Osteoblast (primary cell): ENCODE data around the gene PRPSAP2. TPM values are rescaled to one million over a fixed set of nuclear protein-coding genes. Genes with fewer than 3 reads are reported as not detected.

Source experiments
- DNase-seq: peaks from one replicate; pipeline ENCODE4 v3.0.0; 2011; ENCODE audit warnings: low spot score, mixed read lengths; ENCODE audit not compliant: insufficient read length; ENCODE audit errors: missing footprints
- H2AFZ ChIP-seq: 2 replicates; pipeline ENCODE4 v1.6.0; 2011; ENCODE audit warnings: mild to moderate bottlenecking, low read length
- H3K27ac ChIP-seq: 2 replicates; pipeline ENCODE4 v1.5.1; 2011; ENCODE audit warnings: mild to moderate bottlenecking, low read depth, low read length, moderate library complexity
- H3K27me3 ChIP-seq: 2 replicates; pipeline ENCODE4 v1.6.0; 2012; ENCODE audit warnings: mild to moderate bottlenecking, control low read depth, inconsistent platforms, low read length, moderate library complexity; ENCODE audit not compliant: insufficient read depth
- H3K36me3 ChIP-seq: 2 replicates; pipeline ENCODE4 v1.5.1; 2011; ENCODE audit warnings: mild to moderate bottlenecking, low read length, control low read depth, moderate library complexity; ENCODE audit not compliant: insufficient read depth
- H3K4me1 ChIP-seq: 2 replicates; pipeline ENCODE4 v1.5.1; 2011; ENCODE audit warnings: mild to moderate bottlenecking, low read length, control low read depth, moderate library complexity; ENCODE audit not compliant: insufficient read depth
- H3K4me2 ChIP-seq: 2 replicates; pipeline ENCODE4 v1.6.0; 2011; ENCODE audit warnings: mild to moderate bottlenecking, low read length; ENCODE audit not compliant: insufficient read depth
- H3K4me3 ChIP-seq: fragments of 200-600 bp; sonication (generic); 3 replicates; pipeline ENCODE4 v1.5.1; 2012; ENCODE audit warnings: mild to moderate bottlenecking, low read length, inconsistent platforms; ENCODE audit not compliant: insufficient read depth
- H3K79me2 ChIP-seq: 2 replicates; pipeline ENCODE4 v1.6.0; 2012; ENCODE audit warnings: mild to moderate bottlenecking, low read length, control low read depth, inconsistent platforms; ENCODE audit not compliant: insufficient read depth
- H3K9me3 ChIP-seq: 2 replicates; pipeline ENCODE4 v1.5.1; 2011; ENCODE audit warnings: low read depth, low read length, control low read depth
- H4K20me1 ChIP-seq: 2 replicates; pipeline ENCODE4 v1.6.0; 2012; ENCODE audit warnings: mild to moderate bottlenecking, low read length, control low read depth; ENCODE audit not compliant: insufficient read depth
- CTCF ChIP-seq: IDR thresholded peaks from 2 replicates; pipeline ENCODE4 v1.5.1; 2011; ENCODE audit warnings: mild to moderate bottlenecking, low read depth, low read length, moderate library complexity; ENCODE audit errors: extremely low read depth
- total RNA-seq: library from RNA; depleted of rRNA; stranded (reverse); fragments of >200 nt; gene quantifications from 2 replicates; pipeline ENCODE4 v1.2.3, GENCODE V29; 2012

PRPSAP2 gene
- total RNA-seq, 1 donor = 23.9 TPM

GRCh38 chr17:18968945-18969887 lies 111.3 kb downstream of the PRPSAP2 start:
- no peaks in the 10 kb centered on the region for H3K9me3 ChIP-seq
- H2AFZ ChIP-seq = no peak overlapping the region
- DNase-seq = peak; percentile 97

GRCh38 chr17:18970582-18971480 lies 112.9 kb downstream of the PRPSAP2 start:
- no peaks in the 10 kb centered on the region for H3K9me3 ChIP-seq
- H3K27me3 ChIP-seq = no peaks in the 10 kb centered on the region

More at GRCh38 chr17:18968945-18969887, 111.3 kb downstream of the PRPSAP2 start:
- no peak overlapping the region for H3K4me2 ChIP-seq
- H3K27me3 ChIP-seq = no peaks in the 10 kb centered on the region
- no peak overlapping the region for H3K4me3 ChIP-seq
- no peaks in the 10 kb centered on the region for H3K79me2 ChIP-seq
- no peak overlapping the region for H3K27ac ChIP-seq
- peaks cover 3% of the 10 kb centered on the region for H4K20me1 ChIP-seq
- TF ChIP-seq CTCF = no peak
- peaks cover 6% of the 10 kb centered on the region for H3K4me1 ChIP-seq
- H3K36me3 ChIP-seq = peaks cover 17% of the 10 kb centered on the region

GRCh38 chr17:18971801-18972200 lies 113.9 kb downstream of the PRPSAP2 start:
- Histone ChIP-seq H3K4me1 (peaks cover 10% of the 10 kb centered on the region), H2AFZ (no peak overlapping the region), H3K36me3 (peaks cover 22% of the 10 kb centered on the region), H3K79me2 (peaks cover 2% of the 10 kb centered on the region), H3K4me3 (no peak overlapping the region), H4K20me1 (peaks cover 9% of the 10 kb centered on the region), H3K4me2 (no peak overlapping the region), H3K27me3 (no peaks in the 10 kb centered on the region), H3K27ac (no peak overlapping the region), H3K9me3 (no peaks in the 10 kb centered on the region)
- DNase-seq = no peak
- no peak for TF ChIP-seq CTCF

More at GRCh38 chr17:18970582-18971480, 112.9 kb downstream of the PRPSAP2 start:
- H3K4me3 ChIP-seq = no peak overlapping the region
- H3K27ac ChIP-seq = no peak overlapping the region
- peaks cover 9% of the 10 kb centered on the region for H4K20me1 ChIP-seq
- H3K79me2 ChIP-seq = peaks cover 2% of the 10 kb centered on the region
- no peak overlapping the region for H3K4me2 ChIP-seq
- peak; percentile 26 for TF ChIP-seq CTCF
- H2AFZ ChIP-seq = no peak overlapping the region
- H3K36me3 ChIP-seq = peaks cover 17% of the 10 kb centered on the region
- H3K4me1 ChIP-seq = peaks cover 10% of the 10 kb centered on the region
- peak; percentile 69 for DNase-seq
